K562 (cell line): ENCODE measurements around the gene PPIL1. TPM values are rescaled to one million over a fixed set of nuclear protein-coding genes. Genes with fewer than 3 reads are reported as not detected.

Source experiments
- CBFB ChIP-seq: sonication (generic); formaldehyde crosslinking; IDR thresholded peaks from 2 replicates; pipeline ENCODE4 v1.4.0; 2020; ENCODE audit warnings: mild to moderate bottlenecking, missing genetic modification reagents
- FOXJ3 ChIP-seq: sonication (generic); formaldehyde crosslinking; IDR thresholded peaks from 2 replicates; pipeline ENCODE4 v1.4.0; 2020; ENCODE audit warnings: mild to moderate bottlenecking, missing genetic modification reagents
- FUS ChIP-seq: fragments of 200-400 bp; formaldehyde crosslinking; optimal IDR thresholded peaks from 2 replicates; pipeline ENCODE3; 2017; ENCODE audit warnings: low read depth, low read length
- GTF2E2 ChIP-seq: fragments of 200-800 bp; sonication (Bioruptor generic); IDR thresholded peaks from 2 replicates; pipeline ENCODE4 v1.6.1; 2016; ENCODE audit warnings: missing genetic modification characterization, missing compliant biosample characterization
- POLR3A ChIP-seq: IDR thresholded peaks from 2 replicates; pipeline ENCODE4 v1.6.1; 2011; ENCODE audit warnings: borderline replicate concordance, mild to moderate bottlenecking, moderate library complexity; ENCODE audit not compliant: insufficient read length, insufficient read depth; ENCODE audit errors: extremely low read depth
- SP1 ChIP-seq: sonication (generic); formaldehyde crosslinking; IDR thresholded peaks from 2 replicates; pipeline ENCODE4 v1.8.1; 2022; ENCODE audit warnings: mild to moderate bottlenecking, missing genetic modification reagents
- SPI1 ChIP-seq: IDR thresholded peaks from 2 replicates; pipeline ENCODE4 v1.6.1; 2011; ENCODE audit warnings: low read depth, low read length, control low read depth, borderline replicate concordance
- SUPT5H ChIP-seq: fragments of 450-650 bp; IDR thresholded peaks from 2 replicates; pipeline ENCODE4 v1.6.1; 2016
- UBTF ChIP-seq, 2 experiments: IDR thresholded peaks; 2 replicates each; pipeline ENCODE4 v1.6.1; 2012; ENCODE audit warnings: improper control_type of control experiment in 2 of 2, low read depth in 2 of 2, low read length in 2 of 2, borderline replicate concordance in 1 of 2
- ZNF212 ChIP-seq: fragments of 450-650 bp; formaldehyde crosslinking; IDR thresholded peaks from 2 replicates; pipeline ENCODE4 v1.4.0; 2020; ENCODE audit warnings: mild to moderate bottlenecking
- polyA plus RNA-seq, 8 experiments: library from polyadenylated mRNA; depleted of rRNA in 4 of 8; stranded (reverse) in 5 of 8; unstranded in 3 of 8; fragments of >200 nt; fragmentation: Nextera tagmentation in 2 of 8; fragmentation: Illumina TruSeq in 1 of 8; extraction: Ambion mirVana in 2 of 8; extraction: Trizol in 1 of 8; gene quantifications; 2 replicates each; pipeline versions ENCODE4 v1.2.1 to v1.2.3, GENCODE V29; 2011 to 2014; ENCODE audit warnings: inconsistent platforms in 1 of 8, missing spikeins in 1 of 8
- total RNA-seq, 7 experiments: library from RNA; depleted of rRNA in 6 of 7; stranded (reverse); fragments of >200 nt in 6 of 7; fragmentation: Illumina TruSeq in 2 of 7; extraction: Trizol in 2 of 7; gene quantifications; 2 replicates each; pipeline versions ENCODE4 v1.2.1 to v1.2.3, GENCODE V29; 2011 to 2021; ENCODE audit warnings: low replicate concordance in 1 of 7
- TF ChIP-seq, protein P1 (sequence below): fragments of 250-450 bp; sonication (Bioruptor Pico); IDR thresholded peaks from 2 replicates; pipeline ENCODE4 v1.5.1; 2021; ENCODE audit warnings: mild to moderate bottlenecking
- TF ChIP-seq, protein P2 (sequence below): fragments of 250-450 bp; sonication (Bioruptor Pico); IDR thresholded peaks from 2 replicates; pipeline ENCODE4 v1.8.0; 2022; ENCODE audit warnings: moderate library complexity, mild to moderate bottlenecking, inconsistent platforms

Gene PPIL1
- total and polyA plus RNA-seq, 9 of the 15 experiments (the other 6 are each of a cell fraction or from before 2014, with no cell fraction given): 65.8 to 205 (median 130) TPM

GRCh38 chr6:36826520-36827227 is 47.9 kb downstream of the PPIL1 start (continued):
- TF ChIP-seq CBFB: peak; percentile 75; the same call in 1 of the 2 replicates
- no peak for TF ChIP-seq POLR3A
- TF ChIP-seq FOXJ3 (CRISPR knock-in tag): no peak
- no peak for TF ChIP-seq UBTF (IDR thresholded peaks at IDR 0.05; ENCODE audit: borderline replicate concordance in 1 of 2, low read depth in 2 of 2, low read length in 2 of 2)
- TF ChIP-seq, protein P1, sequence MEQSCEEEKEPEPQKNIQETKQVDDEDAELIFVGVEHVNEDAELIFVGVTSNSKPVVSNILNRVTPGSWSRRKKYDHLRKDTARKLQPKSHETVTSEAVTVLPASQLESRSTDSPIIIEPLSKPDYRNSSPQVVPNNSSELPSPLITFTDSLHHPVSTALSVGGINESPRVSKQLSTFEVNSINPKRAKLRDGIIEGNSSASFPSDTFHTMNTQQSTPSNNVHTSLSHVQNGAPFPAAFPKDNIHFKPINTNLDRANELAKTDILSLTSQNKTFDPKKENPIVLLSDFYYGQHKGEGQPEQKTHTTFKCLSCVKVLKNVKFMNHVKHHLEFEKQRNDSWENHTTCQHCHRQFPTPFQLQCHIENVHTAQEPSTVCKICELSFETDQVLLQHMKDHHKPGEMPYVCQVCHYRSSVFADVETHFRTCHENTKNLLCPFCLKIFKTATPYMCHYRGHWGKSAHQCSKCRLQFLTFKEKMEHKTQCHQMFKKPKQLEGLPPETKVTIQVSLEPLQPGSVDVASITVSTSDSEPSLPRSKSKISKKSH (CRISPR knock-in tag): no peak
- no peak for TF ChIP-seq GTF2E2 (tag)
- TF ChIP-seq FUS: no peak
- TF ChIP-seq ZNF212 (CRISPR knock-in tag): no peak
- peak; percentile 36; the same call in 1 of the 2 replicates for TF ChIP-seq SPI1
- no peak for TF ChIP-seq SUPT5H
- TF ChIP-seq, protein P2, sequence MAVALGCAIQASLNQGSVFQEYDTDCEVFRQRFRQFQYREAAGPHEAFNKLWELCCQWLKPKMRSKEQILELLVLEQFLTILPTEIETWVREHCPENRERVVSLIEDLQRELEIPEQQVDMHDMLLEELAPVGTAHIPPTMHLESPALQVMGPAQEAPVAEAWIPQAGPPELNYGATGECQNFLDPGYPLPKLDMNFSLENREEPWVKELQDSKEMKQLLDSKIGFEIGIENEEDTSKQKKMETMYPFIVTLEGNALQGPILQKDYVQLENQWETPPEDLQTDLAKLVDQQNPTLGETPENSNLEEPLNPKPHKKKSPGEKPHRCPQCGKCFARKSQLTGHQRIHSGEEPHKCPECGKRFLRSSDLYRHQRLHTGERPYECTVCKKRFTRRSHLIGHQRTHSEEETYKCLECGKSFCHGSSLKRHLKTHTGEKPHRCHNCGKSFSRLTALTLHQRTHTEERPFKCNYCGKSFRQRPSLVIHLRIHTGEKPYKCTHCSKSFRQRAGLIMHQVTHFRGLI (CRISPR knock-in tag): no peak
- TF ChIP-seq SP1 (CRISPR knock-in tag): 0 out of 2 replicates have a peak, but pooled peaks have one; percentile 18
